ENCODE data around the gene MFAP1. TPM values are rescaled to one million over a fixed set of nuclear protein-coding genes. Genes with fewer than 3 reads are reported as not detected.

MFAP1 gene
- total RNA-seq, 4 donors from 2014 or later, result 13.9 to 18.0 (median 14.4) TPM

DNA sequence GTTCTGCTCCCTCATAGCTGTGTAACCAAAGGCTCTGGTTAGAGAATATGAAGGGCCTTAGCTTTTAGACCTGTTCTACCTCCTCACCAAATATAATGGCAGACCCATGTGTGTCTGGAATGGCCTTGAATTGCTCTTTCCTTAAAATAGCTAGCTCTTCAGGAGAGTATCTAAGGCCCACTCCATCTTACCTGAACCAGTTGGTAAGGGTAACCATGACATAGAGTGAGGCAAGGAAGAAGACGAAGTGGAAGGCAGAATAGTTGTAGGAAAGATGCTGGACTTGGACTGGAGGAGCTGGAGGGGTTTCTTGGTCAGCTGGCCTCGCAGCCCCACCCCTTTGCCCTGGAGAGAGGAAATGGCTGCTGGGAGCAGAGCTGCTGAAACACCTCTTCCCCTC lies 29.3 kb downstream of the MFAP1 start:
- ATAC-seq (ENCODE audit: low FRiP score) (no peak), DNase-seq (ENCODE audit: low spot score) (no peak)
- no peak for TF ChIP-seq CTCF (IDR thresholded peaks at IDR 0.05)

- ATAC-seq (ENCODE audit: low FRiP score), result no peak
- TF ChIP-seq CTCF (IDR thresholded peaks at IDR 0.05), result no peak
Measured at GRCh38 chr15:43794269-43795037, 30.0 kb downstream of the MFAP1 start.

GRCh38 chr15:43793647-43794046 lies 30.8 kb downstream of the MFAP1 start:
- ATAC-seq (ENCODE audit: low FRiP score), result no peak

More at GRCh38 chr15:43794269-43795037, 30.0 kb downstream of the MFAP1 start:
- DNase-seq (ENCODE audit: low spot score), result no peak

DNA sequence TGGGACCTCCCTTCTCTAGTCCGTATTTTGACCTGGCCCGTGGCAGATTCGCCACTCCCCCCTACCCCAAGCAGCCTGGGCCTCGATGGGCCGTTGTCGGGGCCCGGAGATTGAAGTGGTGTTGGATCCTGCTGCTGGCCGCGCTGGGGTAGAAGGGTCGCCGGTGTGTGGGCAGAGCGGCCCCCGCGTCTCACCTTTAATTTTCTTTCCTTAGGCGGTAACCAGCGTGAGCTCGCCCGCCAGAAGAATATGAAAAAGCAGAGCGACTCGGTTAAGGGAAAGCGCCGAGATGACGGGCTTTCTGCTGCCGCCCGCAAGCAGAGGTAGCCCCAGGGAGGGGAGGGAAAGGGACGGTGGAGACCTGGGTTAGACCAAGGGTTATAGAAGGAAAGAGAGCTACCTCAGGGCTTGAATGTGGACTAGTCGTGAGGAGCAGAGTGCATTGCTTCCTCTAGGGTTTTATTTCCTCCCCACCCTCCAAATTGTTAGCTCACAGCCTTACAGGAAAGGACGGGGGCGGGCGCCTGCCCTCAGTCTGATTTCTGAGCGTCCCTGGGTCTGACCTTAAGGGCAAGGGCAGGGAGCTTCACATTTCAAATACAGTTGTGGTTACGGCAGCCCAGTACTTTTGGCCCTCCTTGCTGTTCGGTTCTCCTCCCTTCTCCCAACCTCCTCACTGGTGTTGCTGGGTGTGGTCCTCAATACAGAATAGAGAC lies 31.6 kb downstream of the MFAP1 start:
- ATAC-seq (ENCODE audit: low FRiP score), result no peak
- no peak for TF ChIP-seq CTCF (IDR thresholded peaks at IDR 0.05)
- no peak for DNase-seq (ENCODE audit: low spot score)

More at GRCh38 chr15:43793647-43794046, 30.8 kb downstream of the MFAP1 start:
- no peak for DNase-seq (ENCODE audit: low spot score)
- no peak for TF ChIP-seq CTCF (IDR thresholded peaks at IDR 0.05)

DNA sequence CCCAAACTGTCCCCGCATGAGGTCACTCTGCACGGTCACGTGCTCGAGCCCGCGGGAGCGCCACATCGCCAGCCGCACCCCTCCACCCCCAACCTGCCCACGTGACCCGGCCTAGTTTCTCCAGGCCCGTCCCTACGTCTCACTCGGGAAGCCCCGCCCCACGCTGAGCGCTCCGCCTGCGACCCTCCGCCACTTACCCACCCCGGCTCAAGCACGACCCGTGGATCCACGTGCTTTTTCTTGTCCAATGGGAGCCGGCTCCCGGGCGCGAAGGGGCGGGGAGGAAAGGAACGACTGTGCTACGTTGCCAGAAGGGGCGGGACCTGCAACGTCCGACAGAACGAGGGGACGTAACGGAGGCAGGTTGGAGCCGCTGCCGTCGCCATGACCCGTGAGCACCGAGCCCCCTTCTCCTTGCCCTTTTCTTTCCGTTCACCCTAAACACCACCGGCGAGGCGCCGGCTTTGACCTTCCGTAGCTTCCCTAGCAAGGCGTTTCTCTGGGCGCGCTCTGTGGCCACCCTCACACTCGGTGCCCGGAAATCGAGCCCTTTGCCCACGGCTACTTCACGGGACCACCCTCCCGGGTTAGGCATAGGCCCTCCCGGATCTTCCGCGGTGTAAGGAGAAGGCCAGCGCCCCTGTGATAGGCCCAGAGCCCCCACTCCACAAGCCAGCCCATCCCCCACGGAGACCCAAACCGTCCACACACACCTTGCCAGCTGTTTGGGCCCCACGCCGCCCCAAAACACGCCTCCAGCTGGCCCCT lies 32.3 kb downstream of the MFAP1 start, which contains the start of gene SERF2:
TSS of gene SERF2 (plus strand) at position 328 of the 768 bp plus-strand sequence. CDS start at position 385, 57 bp downstream.
- DNase-seq (ENCODE audit: low spot score), result peak; percentile 99
- peak; percentile 98 for ATAC-seq (ENCODE audit: low FRiP score)
- TF ChIP-seq CTCF (IDR thresholded peaks at IDR 0.05), result no peak

DNA sequence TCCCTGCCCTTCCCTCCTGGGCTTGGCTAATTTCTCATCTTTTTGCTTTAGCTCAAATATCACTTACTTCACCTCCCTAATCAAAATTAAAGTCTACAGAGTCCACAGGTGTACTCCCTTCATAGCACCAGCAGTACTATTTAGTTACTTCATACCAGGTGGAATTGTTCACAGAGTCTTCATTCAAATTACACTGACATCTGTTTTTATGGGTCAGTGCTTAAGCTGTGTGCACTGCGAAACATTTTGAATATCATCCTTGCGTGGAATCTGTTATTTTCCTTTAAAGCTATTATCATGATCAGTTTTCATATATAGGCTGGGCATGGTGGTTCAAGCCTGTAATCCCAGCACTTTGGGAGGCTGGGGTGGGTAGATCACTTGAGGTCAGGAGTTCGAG lies 35.1 kb downstream of the MFAP1 start:
- no peak for ATAC-seq (ENCODE audit: low FRiP score)
- DNase-seq (ENCODE audit: low spot score), result no peak
- no peak for TF ChIP-seq CTCF (IDR thresholded peaks at IDR 0.05)
